HEK293 (cell line): ENCODE results near the gene DRC1.
"Not testable (repeated sequence)": the region's sequence is repeated elsewhere in the genome, so short reads cannot be mapped to it uniquely, and the experiment has no call there.

Experiments used
- CTCF ChIA-PET: fragments of 350-600 bp; formaldehyde crosslinking; extraction: SDS; loops from one replicate; lab custom pipeline; 2021; ENCODE audit warnings: antibody characterized with exemption; lab: Yijun Ruan, JAX
- POLR2A ChIA-PET: fragments of 300-600 bp; formaldehyde crosslinking; extraction: SDS; loops from one replicate; lab custom pipeline; 2020; ENCODE audit warnings: antibody characterized with exemption, inconsistent platforms; lab: Yijun Ruan, JAX
- H3K27ac ChIP-seq: fragments of 200-500 bp; sonication (Bioruptor generic); 2 replicates; pipeline ENCODE4 v1.5.1; 2014; ENCODE audit warnings: low read depth, low read length, control low read depth, inconsistent platforms; ENCODE audit errors: extremely low read depth
- H3K36me3 ChIP-seq, 2 experiments: fragments of 200-500 bp in 1 of 2; sonication (Bioruptor generic) in 1 of 2; 1 replicate in 1 of 2; 2 replicates in 1 of 2; pipeline ENCODE4 v1.5.1; 2014 to 2017; ENCODE audit warnings: inconsistent platforms in 2 of 2, low read length in 2 of 2; ENCODE audit not compliant: control insufficient read depth in 2 of 2, insufficient read depth in 1 of 2
- H3K4me1 ChIP-seq: fragments of 200-500 bp; sonication (Bioruptor generic); 2 replicates; pipeline ENCODE4 v1.5.1; 2014; ENCODE audit warnings: mild to moderate bottlenecking, low read length, inconsistent platforms; ENCODE audit not compliant: control insufficient read depth, insufficient read depth
- H3K4me3 ChIP-seq: 2 replicates; pipeline ENCODE4 v1.5.1; 2011; ENCODE audit warnings: low read depth, mild to moderate bottlenecking, control low read depth, low read length, moderate library complexity
- H3K9me3 ChIP-seq: fragments of 200-500 bp; sonication (Bioruptor generic); 2 replicates; pipeline ENCODE4 v1.5.1; 2014; ENCODE audit warnings: low read depth, low read length, inconsistent platforms; ENCODE audit not compliant: control insufficient read depth, insufficient read depth
- EGR2 ChIP-seq: fragments of 450-650 bp; formaldehyde crosslinking; IDR thresholded peaks from 2 replicates; pipeline ENCODE4 v1.5.1; 2016; ENCODE audit warnings: low read depth, missing biosample characterization, missing genetic modification characterization
- GLI2 ChIP-seq: fragments of 450-650 bp; formaldehyde crosslinking; IDR thresholded peaks from 2 replicates; pipeline ENCODE4; 2017; ENCODE audit warnings: missing biosample characterization, missing genetic modification characterization, low read depth, borderline replicate concordance
- KLF1 ChIP-seq: fragments of 450-650 bp; formaldehyde crosslinking; IDR thresholded peaks from 2 replicates; pipeline ENCODE4 v1.5.1; 2016; ENCODE audit warnings: missing biosample characterization, missing genetic modification characterization
- RBAK ChIP-seq: fragments of 450-650 bp; formaldehyde crosslinking; IDR thresholded peaks from 2 replicates; pipeline ENCODE4 v1.5.1; 2016; ENCODE audit warnings: missing biosample characterization, missing genetic modification characterization
- ZBTB17 ChIP-seq: fragments of 450-650 bp; formaldehyde crosslinking; IDR thresholded peaks from 2 replicates; pipeline ENCODE4 v1.5.1; 2016; ENCODE audit warnings: missing biosample characterization, missing genetic modification characterization
- ZBTB20 ChIP-seq: fragments of 450-650 bp; formaldehyde crosslinking; IDR thresholded peaks from 2 replicates; pipeline ENCODE4 v1.5.1; 2016; ENCODE audit warnings: missing biosample characterization, missing genetic modification characterization
- ZBTB7A ChIP-seq: fragments of 450-650 bp; formaldehyde crosslinking; IDR thresholded peaks from 2 replicates; pipeline ENCODE4 v1.5.1; 2016; ENCODE audit warnings: low read depth, missing biosample characterization, missing genetic modification characterization
- ZFP3 ChIP-seq: fragments of 450-650 bp; formaldehyde crosslinking; IDR thresholded peaks from 2 replicates; pipeline ENCODE4 v1.5.1; 2016; ENCODE audit warnings: low read depth, missing biosample characterization, missing genetic modification characterization
- ZNF138 ChIP-seq: fragments of 450-650 bp; formaldehyde crosslinking; IDR thresholded peaks from 2 replicates; pipeline ENCODE4 v1.5.1; 2016; ENCODE audit warnings: missing biosample characterization, missing genetic modification characterization, borderline replicate concordance
- ZNF174 ChIP-seq: fragments of 450-650 bp; formaldehyde crosslinking; IDR thresholded peaks from 2 replicates; pipeline ENCODE4 v1.5.0; 2017; ENCODE audit warnings: missing biosample characterization, mild to moderate bottlenecking, missing genetic modification characterization
- ZNF221 ChIP-seq: fragments of 450-650 bp; formaldehyde crosslinking; IDR thresholded peaks from 2 replicates; pipeline ENCODE4 v1.5.1; 2017; ENCODE audit warnings: missing biosample characterization, missing genetic modification characterization, borderline replicate concordance
- ZNF324 ChIP-seq: fragments of 450-650 bp; formaldehyde crosslinking; IDR thresholded peaks from 2 replicates; pipeline ENCODE4 v1.5.1; 2016; ENCODE audit warnings: missing biosample characterization, missing genetic modification characterization
- ZNF501 ChIP-seq: fragments of 450-650 bp; formaldehyde crosslinking; IDR thresholded peaks from 2 replicates; pipeline ENCODE4 v1.5.1; 2016; ENCODE audit warnings: missing biosample characterization, missing genetic modification characterization
- ZNF585B ChIP-seq: fragments of 450-650 bp; formaldehyde crosslinking; IDR thresholded peaks from 2 replicates; pipeline ENCODE4 v1.5.1; 2016; ENCODE audit warnings: missing biosample characterization, missing genetic modification characterization
- ZNF600 ChIP-seq: fragments of 450-650 bp; formaldehyde crosslinking; IDR thresholded peaks from 2 replicates; pipeline ENCODE4 v1.5.1; 2016; ENCODE audit warnings: missing biosample characterization, missing genetic modification characterization
- ZNF621 ChIP-seq: fragments of 450-650 bp; formaldehyde crosslinking; IDR thresholded peaks from 2 replicates; pipeline ENCODE4 v1.5.1; 2017; ENCODE audit warnings: missing biosample characterization, missing genetic modification characterization
- TF ChIP-seq, protein P1 (sequence below): fragments of 450-650 bp; formaldehyde crosslinking; IDR thresholded peaks from 2 replicates; pipeline ENCODE4 v1.5.1; 2016; ENCODE audit warnings: missing biosample characterization, missing genetic modification characterization, borderline replicate concordance
- TF ChIP-seq, protein P2 (sequence below): fragments of 450-650 bp; formaldehyde crosslinking; IDR thresholded peaks from 2 replicates; pipeline ENCODE4 v1.5.1; 2016; ENCODE audit warnings: missing biosample characterization, missing genetic modification characterization
- TF ChIP-seq, protein P3 (sequence below): fragments of 450-650 bp; formaldehyde crosslinking; IDR thresholded peaks from 2 replicates; pipeline ENCODE4 v1.5.1; 2017; ENCODE audit warnings: missing biosample characterization, missing genetic modification characterization
- TF ChIP-seq, protein P4 (sequence below): fragments of 450-650 bp; formaldehyde crosslinking; IDR thresholded peaks from 2 replicates; pipeline ENCODE4 v1.5.1; 2016; ENCODE audit warnings: missing biosample characterization, missing genetic modification characterization

Gene DRC1

DNA sequence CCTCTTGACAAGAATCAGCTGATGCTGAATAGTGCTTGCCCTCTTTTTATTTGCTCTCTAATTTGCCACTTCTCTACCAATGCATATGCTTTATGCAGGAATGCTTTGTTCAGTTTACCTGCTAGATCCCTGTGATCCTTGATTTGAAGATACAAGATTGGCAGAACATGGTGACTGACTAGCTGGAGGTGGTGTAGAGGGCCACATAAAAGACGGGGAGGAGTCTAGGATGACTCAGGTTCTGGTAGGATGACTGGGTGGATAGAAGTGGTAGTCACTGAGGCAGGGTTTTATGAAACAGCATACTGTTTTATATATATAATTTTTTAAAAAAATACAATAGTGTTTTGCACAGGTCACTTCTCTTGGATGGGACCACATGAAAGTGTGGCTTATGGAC is 48.8 kb upstream of the DRC1 start:
- ChIA-PET POLR2A (no interaction called here), CTCF (no interaction called here)
- Histone ChIP-seq H3K36me3 (no peaks in the 10 kb centered on the region), H3K9me3 (no peaks in the 10 kb centered on the region), H3K4me1 (peaks cover 14% of the 10 kb centered on the region; the same call in 1 of the 2 replicates), H3K4me3 (no peak overlapping the region), H3K27ac (no peak overlapping the region)
- TF ChIP-seq ZNF501 (no peak), ZNF585B (no peak), GLI2 (tag by site-specific recombination) (no peak), ZNF221 (tag by site-specific recombination) (no peak), ZBTB17 (tag by site-specific recombination) (peak; percentile 10; the same call in 1 of the 2 replicates), ZNF174 (tag by site-specific recombination) (no peak), ZNF138 (tag by site-specific recombination) (no peak), ZFP3 (no peak), ZNF621 (tag by site-specific recombination) (no peak), ZNF600 (peak; percentile 69), KLF1 (no peak), RBAK (tag by site-specific recombination) (no peak), ZNF324 (tag by site-specific recombination) (no peak)
- TF ChIP-seq, protein P1, sequence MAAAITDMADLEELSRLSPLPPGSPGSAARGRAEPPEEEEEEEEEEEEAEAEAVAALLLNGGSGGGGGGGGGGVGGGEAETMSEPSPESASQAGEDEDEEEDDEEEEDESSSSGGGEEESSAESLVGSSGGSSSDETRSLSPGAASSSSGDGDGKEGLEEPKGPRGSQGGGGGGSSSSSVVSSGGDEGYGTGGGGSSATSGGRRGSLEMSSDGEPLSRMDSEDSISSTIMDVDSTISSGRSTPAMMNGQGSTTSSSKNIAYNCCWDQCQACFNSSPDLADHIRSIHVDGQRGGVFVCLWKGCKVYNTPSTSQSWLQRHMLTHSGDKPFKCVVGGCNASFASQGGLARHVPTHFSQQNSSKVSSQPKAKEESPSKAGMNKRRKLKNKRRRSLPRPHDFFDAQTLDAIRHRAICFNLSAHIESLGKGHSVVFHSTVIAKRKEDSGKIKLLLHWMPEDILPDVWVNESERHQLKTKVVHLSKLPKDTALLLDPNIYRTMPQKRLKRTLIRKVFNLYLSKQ (tag by site-specific recombination): no peak
- TF ChIP-seq, protein P2, sequence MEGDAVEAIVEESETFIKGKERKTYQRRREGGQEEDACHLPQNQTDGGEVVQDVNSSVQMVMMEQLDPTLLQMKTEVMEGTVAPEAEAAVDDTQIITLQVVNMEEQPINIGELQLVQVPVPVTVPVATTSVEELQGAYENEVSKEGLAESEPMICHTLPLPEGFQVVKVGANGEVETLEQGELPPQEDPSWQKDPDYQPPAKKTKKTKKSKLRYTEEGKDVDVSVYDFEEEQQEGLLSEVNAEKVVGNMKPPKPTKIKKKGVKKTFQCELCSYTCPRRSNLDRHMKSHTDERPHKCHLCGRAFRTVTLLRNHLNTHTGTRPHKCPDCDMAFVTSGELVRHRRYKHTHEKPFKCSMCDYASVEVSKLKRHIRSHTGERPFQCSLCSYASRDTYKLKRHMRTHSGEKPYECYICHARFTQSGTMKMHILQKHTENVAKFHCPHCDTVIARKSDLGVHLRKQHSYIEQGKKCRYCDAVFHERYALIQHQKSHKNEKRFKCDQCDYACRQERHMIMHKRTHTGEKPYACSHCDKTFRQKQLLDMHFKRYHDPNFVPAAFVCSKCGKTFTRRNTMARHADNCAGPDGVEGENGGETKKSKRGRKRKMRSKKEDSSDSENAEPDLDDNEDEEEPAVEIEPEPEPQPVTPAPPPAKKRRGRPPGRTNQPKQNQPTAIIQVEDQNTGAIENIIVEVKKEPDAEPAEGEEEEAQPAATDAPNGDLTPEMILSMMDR (tag by site-specific recombination): no peak
- TF ChIP-seq, protein P3, sequence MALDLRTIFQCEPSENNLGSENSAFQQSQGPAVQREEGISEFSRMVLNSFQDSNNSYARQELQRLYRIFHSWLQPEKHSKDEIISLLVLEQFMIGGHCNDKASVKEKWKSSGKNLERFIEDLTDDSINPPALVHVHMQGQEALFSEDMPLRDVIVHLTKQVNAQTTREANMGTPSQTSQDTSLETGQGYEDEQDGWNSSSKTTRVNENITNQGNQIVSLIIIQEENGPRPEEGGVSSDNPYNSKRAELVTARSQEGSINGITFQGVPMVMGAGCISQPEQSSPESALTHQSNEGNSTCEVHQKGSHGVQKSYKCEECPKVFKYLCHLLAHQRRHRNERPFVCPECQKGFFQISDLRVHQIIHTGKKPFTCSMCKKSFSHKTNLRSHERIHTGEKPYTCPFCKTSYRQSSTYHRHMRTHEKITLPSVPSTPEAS (tag by site-specific recombination): no peak

DNA sequence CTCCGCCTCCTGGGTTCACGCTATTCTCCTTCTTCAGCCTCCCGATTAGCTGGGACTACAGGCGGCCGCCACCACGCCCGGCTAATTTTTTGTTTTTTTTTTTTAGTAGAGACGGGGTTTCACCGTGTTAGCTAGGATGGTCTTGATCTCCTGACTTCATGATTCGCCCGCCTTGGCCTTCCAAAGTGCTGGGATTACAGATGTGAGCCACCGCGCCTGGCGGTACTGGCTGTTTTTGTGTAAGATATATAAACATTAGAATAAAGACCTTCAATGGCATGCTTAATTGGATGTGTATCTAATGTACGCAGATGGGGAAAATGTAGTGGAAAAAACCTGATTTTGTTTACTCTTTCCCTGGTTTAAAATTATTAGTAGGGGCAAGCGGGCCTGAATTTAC is 47.3 kb upstream of the DRC1 start:
- POLR2A ChIA-PET: interaction anchor here (1.6 kb wide), 1 partner anchor 9 kb away, joined by 5 read pairs; the partner anchor contains the start of gene SELENOI
- not testable (repeated sequence) for H3K36me3 ChIP-seq, H3K9me3 ChIP-seq, H3K27ac ChIP-seq, H3K4me3 ChIP-seq
- H3K4me1 ChIP-seq: peaks cover 14% of the 10 kb centered on the region; the same call in 1 of the 2 replicates
- CTCF ChIA-PET: interaction anchor here (0.5 to 1.5 kb wide), 3 partner anchors 8 to 107 kb away, joined by 3 to 8 read pairs (median 3); partner anchors contain the start of genes ADGRF3 and SELENOI

DNA sequence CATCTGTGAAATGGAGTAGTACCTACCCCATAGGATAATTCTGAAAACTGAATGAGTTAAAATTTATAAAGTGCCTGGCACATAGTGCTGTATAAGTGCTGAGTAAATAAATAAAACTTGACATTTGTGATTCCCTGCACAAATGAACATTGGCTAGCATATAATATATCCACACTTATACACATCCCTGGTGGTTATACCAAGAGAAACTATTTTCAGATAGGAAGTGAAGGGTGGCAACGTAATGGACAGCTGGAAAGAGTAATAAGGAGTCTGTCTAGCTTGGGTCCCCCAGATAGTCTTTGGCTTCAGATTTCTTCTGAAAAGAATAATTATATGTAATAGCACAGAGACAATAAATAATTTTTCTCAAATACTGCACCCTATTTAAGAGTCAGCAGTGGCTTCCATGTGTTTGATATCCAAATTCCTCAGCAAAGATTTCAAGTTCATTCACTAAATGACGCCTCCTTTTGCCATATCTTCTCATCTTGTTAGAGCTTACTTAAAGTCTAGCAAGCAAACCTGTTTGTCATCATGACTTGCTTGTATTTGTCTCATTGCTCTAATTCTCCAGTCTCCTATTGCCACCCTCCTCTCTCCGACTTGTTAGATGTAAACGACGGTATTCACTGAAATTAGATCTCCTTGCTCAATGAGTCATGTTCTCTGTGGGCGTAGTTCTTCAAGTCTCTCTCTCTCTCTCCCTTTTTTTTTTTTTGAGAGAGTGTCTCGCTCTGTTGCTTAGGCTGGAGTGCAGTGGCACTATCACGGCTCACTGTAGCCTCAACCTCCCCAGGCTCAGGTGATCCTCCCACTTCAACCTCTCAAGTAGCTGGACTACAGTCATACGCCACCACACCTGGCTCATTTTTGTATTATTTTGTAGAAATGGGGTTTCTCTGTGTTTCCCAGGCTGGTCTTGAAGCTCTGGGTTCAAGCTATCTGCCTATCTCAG is 46.4 kb upstream of the DRC1 start:
- Histone ChIP-seq H3K4me1 (peaks cover 14% of the 10 kb centered on the region; the same call in 1 of the 2 replicates), H3K9me3 (no peaks in the 10 kb centered on the region), H3K36me3 (no peaks in the 10 kb centered on the region), H3K4me3 (peak overlapping the region; percentile 2; the same call in 1 of the 2 replicates), H3K27ac (no peak overlapping the region)
- CTCF ChIA-PET: interaction anchor here (0.6 to 2.0 kb wide), 5 partner anchors 9 to 107 kb away, joined by 3 to 8 read pairs (median 6); partner anchors contain the start of genes ADGRF3 and SELENOI
- POLR2A ChIA-PET: interaction anchor here (0.9 to 1.6 kb wide), 1 partner anchor 10 kb away, joined by 5 read pairs; the partner anchor contains the start of gene SELENOI
- TF ChIP-seq ZBTB7A (0 out of 2 replicates have a peak, but pooled peaks have one; percentile 14), KLF1 (peak; percentile 87), EGR2 (tag by site-specific recombination) (peak; percentile 80), ZNF501 (peak; percentile 66; the same call in 1 of the 2 replicates), ZBTB20 (peak; percentile 63; the same call in 1 of the 2 replicates)
- TF ChIP-seq, protein P4, sequence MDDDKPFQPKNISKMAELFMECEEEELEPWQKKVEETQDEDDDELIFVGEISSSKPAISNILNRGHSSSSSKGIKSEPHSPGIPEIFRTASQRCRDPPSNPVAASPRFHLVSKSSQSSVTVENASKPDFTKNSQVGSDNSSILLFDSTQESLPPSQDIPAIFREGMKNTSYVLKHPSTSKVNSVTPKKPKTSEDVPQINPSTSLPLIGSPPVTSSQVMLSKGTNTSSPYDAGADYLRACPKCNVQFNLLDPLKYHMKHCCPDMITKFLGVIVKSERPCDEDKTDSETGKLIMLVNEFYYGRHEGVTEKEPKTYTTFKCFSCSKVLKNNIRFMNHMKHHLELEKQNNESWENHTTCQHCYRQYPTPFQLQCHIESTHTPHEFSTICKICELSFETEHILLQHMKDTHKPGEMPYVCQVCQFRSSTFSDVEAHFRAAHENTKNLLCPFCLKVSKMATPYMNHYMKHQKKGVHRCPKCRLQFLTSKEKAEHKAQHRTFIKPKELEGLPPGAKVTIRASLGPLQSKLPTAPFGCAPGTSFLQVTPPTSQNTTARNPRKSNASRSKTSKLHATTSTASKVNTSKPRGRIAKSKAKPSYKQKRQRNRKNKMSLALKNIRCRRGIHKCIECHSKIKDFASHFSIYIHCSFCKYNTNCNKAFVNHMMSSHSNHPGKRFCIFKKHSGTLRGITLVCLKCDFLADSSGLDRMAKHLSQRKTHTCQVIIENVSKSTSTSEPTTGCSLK (tag by site-specific recombination): no peak
